Left lung (tissue), 10 donors: ENCODE results near the gene PATL2. TPM values are rescaled to one million over a fixed set of nuclear protein-coding genes. Genes with fewer than 3 reads are reported as not detected.
A peak's percentile ranks its signal among the peaks of the same experiment; 100 is the strongest.
"Not testable (repeated sequence)": the region's sequence is repeated elsewhere in the genome, so short reads cannot be mapped to it uniquely, and the experiment has no call there.

Experiments
- ATAC-seq: fragments of 200-7000 bp; cut with Tn5 transposase; one replicate; pipeline ENCODE4 v1.9.1; 2020; ENCODE audit warnings: moderate library complexity
- DNase-seq, 4 donors: peaks; one replicate each; pipeline ENCODE4 v3.0.0-alpha.2; 2013 to 2020
- H3K27ac ChIP-seq, 2 donors: fragments of 200-600 bp; sonication (generic) in 1 of 2; one replicate each; pipeline versions ENCODE4 v1.5.0 to v1.8.0; 2020 to 2021
- H3K27me3 ChIP-seq, 2 donors: fragments of 200-600 bp; sonication (generic) in 1 of 2; one replicate each; pipeline versions ENCODE4 v1.5.0 to v1.8.0; 2020 to 2021
- H3K36me3 ChIP-seq, 2 donors: fragments of 200-600 bp; sonication (generic) in 1 of 2; one replicate each; pipeline versions ENCODE4 v1.5.0 to v1.8.0; 2020 to 2021
- H3K4me1 ChIP-seq, 2 donors: fragments of 200-600 bp; one replicate each; pipeline ENCODE4 v1.8.0; 2021
- H3K4me3 ChIP-seq, 2 donors: fragments of 200-600 bp; sonication (generic) in 1 of 2; one replicate each; pipeline versions ENCODE4 v1.5.0 to v1.8.0; 2020 to 2021; ENCODE audit warnings: mild to moderate bottlenecking in 1 of 2
- H3K9me3 ChIP-seq, 2 donors: fragments of 200-600 bp; sonication (generic) in 1 of 2; one replicate each; pipeline versions ENCODE4 v1.5.0 to v1.8.0; 2020 to 2021
- CTCF ChIP-seq, 2 donors: fragments of 200-600 bp; sonication (generic) in 1 of 2; IDR thresholded peaks; one replicate each; pipeline versions ENCODE4 v1.5.0 to v1.8.0; 2021; ENCODE audit warnings: antibody characterized with exemption in 2 of 2
- intact Hi-C, 2 donors: fragments of 100-400 bp; cut with DNase I; formaldehyde crosslinking; loops; one replicate each; pipeline versions ENCODE4 v1.11.2 to v1.14.2; 2022
- polyA plus RNA-seq, 6 donors: library from polyadenylated mRNA; unstranded; fragments of 120-200 nt; gene quantifications; one replicate each; pipeline ENCODE4 v1.2.1, GENCODE V29; 2013; ENCODE audit not compliant: insufficient read length in 6 of 6
- total RNA-seq, 2 donors: library from RNA; stranded (reverse); fragmentation: NEBNext Ultra II Directional; extraction: Animal tissue kit (Norgen Biotek cat#: 25700); gene quantifications; one replicate each; pipeline ENCODE4 v1.2.1, GENCODE V29; 2021
- donor health status: DM: no; HTN: yes; CAD: no.
- donor health status: DM: no; HTN: no; CAD: no.

Gene PATL2
- total and polyA plus RNA-seq, 8 donors: 0.88 to 3.8 (median 1.1) TPM

- intact Hi-C loops: no loop called here
- Histone ChIP-seq H3K27me3 (no peaks in the 10 kb centered on the region), H3K4me3 (peak overlapping the region; percentile 64 to 72), H3K4me1 (peaks cover 14 to 67% of the 10 kb centered on the region in 2 donors), H3K36me3 (peaks cover 0 to 9% of the 10 kb centered on the region in 2 donors), H3K27ac (peak overlapping the region; percentile 98), H3K9me3 (no peaks in the 10 kb centered on the region)
- no peak for TF ChIP-seq CTCF (IDR thresholded peaks at IDR 0.05)
- peak; percentile 96 to 98 (median 96) for DNase-seq
- ATAC-seq: peak; percentile 93
Measured at GRCh38 chr15:44728576-44729407, 17.7 kb upstream of the PATL2 start.

GRCh38 chr15:44728232-44728575 lies 17.1 kb upstream of the PATL2 start:
- DNase-seq, H3K36me3 ChIP-seq, intact Hi-C loops, H3K27me3 ChIP-seq, H3K9me3 ChIP-seq, ATAC-seq: not testable (repeated sequence)
- Histone ChIP-seq H3K4me3 (peak overlapping the region; percentile 16 to 72), H3K27ac (peak overlapping the region; percentile 98), H3K4me1 (peaks cover 14 to 73% of the 10 kb centered on the region in 2 donors)

- Histone ChIP-seq H3K36me3 (peaks cover 0 to 9% of the 10 kb centered on the region in 2 donors), H3K9me3 (no peaks in the 10 kb centered on the region), H3K27ac (peak overlapping the region; percentile 98), H3K27me3 (no peaks in the 10 kb centered on the region), H3K4me3 (peak overlapping the region in 1 of 2 donors; percentile 72), H3K4me1 (peaks cover 14 to 78% of the 10 kb centered on the region in 2 donors)
- no peak for TF ChIP-seq CTCF (IDR thresholded peaks at IDR 0.05)
- DNase-seq (no peak), ATAC-seq (no peak)
- intact Hi-C loops: no loop called here
Measured at GRCh38 chr15:44727485-44728231, 16.5 kb upstream of the PATL2 start.

- no peak for TF ChIP-seq CTCF (IDR thresholded peaks at IDR 0.05)
- Histone ChIP-seq H3K9me3 (no peaks in the 10 kb centered on the region), H3K36me3 (peaks cover 0 to 6% of the 10 kb centered on the region in 2 donors), H3K4me3 (peak overlapping the region in 1 of 2 donors; percentile 21), H3K27ac (peak overlapping the region; percentile 98), H3K4me1 (peaks cover 14 to 81% of the 10 kb centered on the region in 2 donors), H3K27me3 (no peaks in the 10 kb centered on the region)
- intact Hi-C loops: no loop called here
- DNase-seq (peak in 1 of 4 donors; percentile 48), ATAC-seq (peak; percentile 11)
Measured at GRCh38 chr15:44726568-44727484, 15.7 kb upstream of the PATL2 start.

GRCh38 chr15:44726136-44726535 lies 15.0 kb upstream of the PATL2 start:
- DNase-seq: no peak

More at GRCh38 chr15:44726136-44726535, 15.0 kb upstream of the PATL2 start:
- no peaks in the 10 kb centered on the region for H3K36me3 ChIP-seq
- no peaks in the 10 kb centered on the region for H3K9me3 ChIP-seq
- H3K27ac ChIP-seq: peak overlapping the region; percentile 98
- peak overlapping the region in 1 of 2 donors; percentile 21 for H3K4me3 ChIP-seq
- H3K27me3 ChIP-seq: no peaks in the 10 kb centered on the region
- H3K4me1 ChIP-seq: peaks cover 13 to 74% of the 10 kb centered on the region in 2 donors
- no peak for ATAC-seq
- no peak for TF ChIP-seq CTCF (IDR thresholded peaks at IDR 0.05)
- intact Hi-C loops: no loop called here
